ENCODE measurements around the gene ZNF12. TPM values are rescaled to one million over a fixed set of nuclear protein-coding genes. Genes with fewer than 3 reads are reported as not detected.

ZNF12 gene
- total and polyA plus RNA-seq, 2 of the 8 experiments (the other 6 are each of a cell fraction or from before 2014, with no cell fraction given), result 6.7 to 16.2 TPM

GRCh38 chr7:6691103-6691502 lies 15.6 kb downstream of the ZNF12 start:
- Histone ChIP-seq H3K4me2 (ENCODE audit: insufficient read depth in 1 of 2, low read depth in 2 of 2, low read length in 2 of 2) (no peak overlapping the region), H2AFZ (ENCODE audit: low read length) (no peak overlapping the region), H3K4ac (replicated peaks; ENCODE audit: insufficient read length, low read depth, low read length) (no peak overlapping the region), H2BK12ac (ENCODE audit: low read depth, low read length) (no peak overlapping the region), H3K18ac (ENCODE audit: extremely low read depth, low read length) (no peak overlapping the region), H3K79me1 (ENCODE audit: low read depth, low read length) (no peaks in the 10 kb centered on the region), H3K4me1 (replicated peaks in 1 of 4; ENCODE audit: control insufficient read depth in 3 of 4, insufficient read depth in 4 of 4, low read length in 3 of 4) (no peaks in the 10 kb centered on the region), H4K5ac (ENCODE audit: insufficient read length, low read depth, low read length) (no peak overlapping the region), H4K20me1 (replicated peaks in 1 of 2; ENCODE audit: control insufficient read depth in 1 of 2, insufficient read depth in 2 of 2, low read length in 2 of 2) (no peaks in the 10 kb centered on the region), H2BK20ac (ENCODE audit: low read length) (no peak overlapping the region), H3K56ac (replicated peaks; ENCODE audit: insufficient read length, low read depth, low read length) (no peak overlapping the region), H2BK15ac (ENCODE audit: low read length) (no peak overlapping the region), H3K14ac (ENCODE audit: insufficient read length) (no peak overlapping the region), H3K23ac (ENCODE audit: insufficient read length) (no peak overlapping the region), H3K23me2 (ENCODE audit: low read depth, low read length) (no peaks in the 10 kb centered on the region), H4K91ac (replicated peaks; ENCODE audit: insufficient read length, low read length) (no peak overlapping the region), H2BK5ac (ENCODE audit: low read depth, low read length) (no peak overlapping the region), H3K79me2 (ENCODE audit: control insufficient read depth in 1 of 2, insufficient read depth in 2 of 2, low read length in 2 of 2) (no peaks in the 10 kb centered on the region), H2AK5ac (ENCODE audit: low read depth, low read length) (no peak overlapping the region), H3K36me3 (ENCODE audit: control insufficient read depth in 2 of 4, insufficient read depth in 4 of 4, low read length in 3 of 4) (peaks cover 23 to 100% (median 80%) of the 10 kb centered on the region in 4 experiments), H3K9ac (replicated peaks in 1 of 4; ENCODE audit: extremely low read depth in 1 of 4, low read depth in 3 of 4, low read length in 3 of 4) (no peak overlapping the region), H3K4me3 (ENCODE audit: extremely low read depth in 1 of 4, insufficient read depth in 2 of 4, low read depth in 3 of 4, low read length in 4 of 4) (peak overlapping the region in 1 of 4 experiments; percentile 40; a peak in 1 of 8 replicates), H3K27ac (ENCODE audit: low read depth, low read length) (no peak overlapping the region), H3K9me3 (ENCODE audit: insufficient read depth in 2 of 2, low read depth in 1 of 2, low read length in 1 of 2) (peaks cover 88 to 100% of the 10 kb centered on the region in 2 experiments), H2BK120ac (replicated peaks; ENCODE audit: low read depth, low read length) (no peak overlapping the region), H4K8ac (ENCODE audit: extremely low read depth, insufficient read depth, low read length) (no peak overlapping the region), H3K27me3 (replicated peaks in 1 of 4; ENCODE audit: control insufficient read depth in 3 of 4, extremely low read depth in 1 of 4, insufficient read depth in 3 of 4, low read length in 3 of 4) (no peaks in the 10 kb centered on the region)
- ChIA-PET POLR2A (ENCODE audit: partially characterized antibody) (no interaction called here), CTCF (ENCODE audit: partially characterized antibody) (no interaction called here)
- 93% methylated on average over 4 of the region's 4 CpGs; no CpG with 5 or more reads in 1 of the 2 experiments for WGBS, 2 experiments (ENCODE audit: extremely low coverage in 1 of 2, insufficient coverage in 1 of 2, insufficient read length in 1 of 2, insufficient replicate concordance in 2 of 2, low coverage in 1 of 2, low lambda C conversion rate in 2 of 2, missing lambda C conversion rate in 1 of 2)
- TF ChIP-seq EZH2 (IDR thresholded peaks at IDR 0.05; ENCODE audit: low read depth, low read length, severe bottlenecking), result no peak
- TF ChIP-seq, protein P1, sequence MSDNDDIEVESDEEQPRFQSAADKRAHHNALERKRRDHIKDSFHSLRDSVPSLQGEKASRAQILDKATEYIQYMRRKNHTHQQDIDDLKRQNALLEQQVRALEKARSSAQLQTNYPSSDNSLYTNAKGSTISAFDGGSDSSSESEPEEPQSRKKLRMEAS (IDR thresholded peaks at IDR 0.05), result no peak
- TF ChIP-seq GTF2F1 (IDR thresholded peaks at IDR 0.05; ENCODE audit: borderline replicate concordance, low read depth, low read length), result peak; percentile 42; the same call in 1 of the 2 replicates
- DNase-seq (ENCODE audit: low read depth in 1 of 2, low spot score in 2 of 2) (no peak), FAIRE-seq (no peak)

Measured in H1 (cell line).